Caco-2 (cell line): ENCODE results near the gene ZFAND6. TPM values are rescaled to one million over a fixed set of nuclear protein-coding genes. Genes with fewer than 3 reads are reported as not detected.

ENCODE experiments used
- BruUV-seq: library from RNA; stranded (reverse); fragments of 400-500 nt; replicated peaks from 2 replicates; lab custom pipeline; 2021; lab: Mats Ljungman, UMichigan
- CTCF ChIA-PET: fragments of 300-600 bp; sonication (Branson Sonifier 250); formaldehyde crosslinking; loops from one replicate; lab custom pipeline; 2022; ENCODE audit warnings: antibody characterized with exemption; lab: Charles Lee
- POLR2A ChIA-PET: fragments of 300-600 bp; sonication (Branson Sonifier 250); formaldehyde crosslinking; loops from one replicate; lab custom pipeline; 2022; ENCODE audit warnings: antibody characterized with exemption; lab: Charles Lee
- DNase-seq, 2 experiments: peaks; one replicate each; pipeline versions ENCODE4 v3.0.0 to v3.0.0-alpha.2; 2020 to 2022
- H3K27me3 ChIP-seq: replicated peaks from 2 replicates; pipeline ENCODE4 v1.6.0; 2011; ENCODE audit warnings: low read length; ENCODE audit not compliant: control insufficient read depth, insufficient read depth
- H3K36me3 ChIP-seq: 2 replicates; pipeline ENCODE4 v1.5.1; 2011; ENCODE audit warnings: low read length; ENCODE audit not compliant: control insufficient read depth, insufficient read depth
- H3K4me1 ChIP-seq: fragments of 250-450 bp; sonication (Bioruptor Pico); 2 replicates; pipeline ENCODE4 v1.5.1; 2020; ENCODE audit warnings: mild to moderate bottlenecking
- H3K4me3 ChIP-seq: 2 replicates; pipeline ENCODE4 v1.5.1; 2011; ENCODE audit warnings: low read depth, mild to moderate bottlenecking, control low read depth, low read length
- H3K9me3 ChIP-seq: fragments of 250-450 bp; sonication (Bioruptor Pico); 2 replicates; pipeline ENCODE4 v1.5.1; 2020; ENCODE audit warnings: mild to moderate bottlenecking, moderate library complexity
- H3K27ac Mint-ChIP-seq: one replicate; pipeline ENCODE4 v1.8.0; 2022; ENCODE audit warnings: mixed read lengths; ENCODE audit not compliant: unreplicated experiment
- H3K27me3 Mint-ChIP-seq: one replicate; pipeline ENCODE4 v1.8.0; 2022; ENCODE audit warnings: mixed read lengths; ENCODE audit not compliant: insufficient read depth, unreplicated experiment
- H3K36me3 Mint-ChIP-seq: one replicate; pipeline ENCODE4 v1.8.0; 2022; ENCODE audit warnings: mild to moderate bottlenecking, mixed read lengths; ENCODE audit not compliant: insufficient read depth, unreplicated experiment
- H3K4me1 Mint-ChIP-seq: one replicate; pipeline ENCODE4 v1.8.0; 2022; ENCODE audit warnings: low read depth, mixed read lengths; ENCODE audit not compliant: unreplicated experiment
- H3K4me3 Mint-ChIP-seq: one replicate; pipeline ENCODE4 v1.8.0; 2022; ENCODE audit warnings: mild to moderate bottlenecking, moderate library complexity, mixed read lengths; ENCODE audit not compliant: unreplicated experiment
- H3K9me3 Mint-ChIP-seq: one replicate; pipeline ENCODE4 v1.8.0; 2022; ENCODE audit warnings: mixed read lengths; ENCODE audit not compliant: unreplicated experiment
- CTCF ChIP-seq, 2 experiments: fragments of 200-600 bp in 1 of 2; IDR thresholded peaks; 1 replicate in 1 of 2; 2 replicates in 1 of 2; pipeline versions ENCODE4 v1.5.1 to v1.8.0; 2011 to 2022; ENCODE audit warnings: antibody characterized with exemption in 1 of 2, control low read depth in 1 of 2, inconsistent platforms in 1 of 2, low read depth in 1 of 2, low read length in 1 of 2, mild to moderate bottlenecking in 1 of 2, moderate library complexity in 1 of 2; ENCODE audit not compliant: insufficient read depth in 1 of 2, severe bottlenecking in 1 of 2, unreplicated experiment in 1 of 2
- intact Hi-C: fragments of 100-400 bp; cut with micrococcal nuclease; formaldehyde crosslinking; loops from one replicate; pipeline ENCODE4 v1.10.0; 2022; ENCODE audit not compliant: unreplicated experiment
- total RNA-seq: library from RNA; stranded (reverse); gene quantifications from 2 replicates; pipeline ENCODE4 v1.2.3, GENCODE V29; 2022

Gene ZFAND6
- total RNA-seq, 1 experiment from 2014 or later, result 40.5 TPM

- TF ChIP-seq CTCF (IDR thresholded peaks at IDR 0.05; ENCODE audit: insufficient read depth in 1 of 2, low read depth in 1 of 2, low read length in 1 of 2, severe bottlenecking in 1 of 2, unreplicated experiment in 1 of 2), result no peak
- peaks cover 8% of the 10 kb centered on the region for H3K36me3 Mint-ChIP-seq
- CTCF ChIA-PET, result interaction anchor here (0.8 kb wide), 1 partner anchor 111 kb away, joined by 3 read pairs; no protein-coding TSS in a partner anchor
- H3K4me3 ChIP-seq, result peak overlapping the region; percentile 67; the same call in 1 of the 2 replicates
- no peak for DNase-seq
- H3K4me1 Mint-ChIP-seq, result peaks cover 17% of the 10 kb centered on the region
- H3K4me1 ChIP-seq, result peaks cover 8% of the 10 kb centered on the region; the same call in 1 of the 2 replicates
- H3K27me3 Mint-ChIP-seq, result no peaks in the 10 kb centered on the region
- BruUV-seq, result TSS peak; percentile 29
- POLR2A ChIA-PET, result no interaction called here
- no peaks in the 10 kb centered on the region for H3K9me3 Mint-ChIP-seq
- no peaks in the 10 kb centered on the region for H3K9me3 ChIP-seq
- intact Hi-C loops, result no loop called here
- no peaks in the 10 kb centered on the region for H3K27me3 ChIP-seq
- no peak overlapping the region for H3K27ac Mint-ChIP-seq
- no peaks in the 10 kb centered on the region for H3K36me3 ChIP-seq
- peak overlapping the region; percentile 75 for H3K4me3 Mint-ChIP-seq
Measured at GRCh38 chr15:80061582-80061981, 2.1 kb downstream of the ZFAND6 start.

GRCh38 chr15:80066912-80067311, 7.4 kb downstream of the ZFAND6 start:
- H3K4me1 Mint-ChIP-seq, result peaks cover 17% of the 10 kb centered on the region
- no peaks in the 10 kb centered on the region for H3K27me3 ChIP-seq
- no peak overlapping the region for H3K4me3 Mint-ChIP-seq
- H3K4me1 ChIP-seq, result no peaks in the 10 kb centered on the region
- no TSS peak for BruUV-seq
- H3K9me3 ChIP-seq, result no peaks in the 10 kb centered on the region
- ChIA-PET CTCF (no interaction called here), POLR2A (no interaction called here)
- H3K27ac Mint-ChIP-seq, result no peak overlapping the region
- TF ChIP-seq CTCF (IDR thresholded peaks at IDR 0.05; ENCODE audit: insufficient read depth in 1 of 2, low read depth in 1 of 2, low read length in 1 of 2, severe bottlenecking in 1 of 2, unreplicated experiment in 1 of 2), result no peak
- no peaks in the 10 kb centered on the region for H3K27me3 Mint-ChIP-seq
- no peaks in the 10 kb centered on the region for H3K36me3 ChIP-seq
- H3K9me3 Mint-ChIP-seq, result no peaks in the 10 kb centered on the region
- no peaks in the 10 kb centered on the region for H3K36me3 Mint-ChIP-seq
- H3K4me3 ChIP-seq, result no peak overlapping the region
- intact Hi-C loops, result no loop called here
- no peak for DNase-seq

GRCh38 chr15:80068578-80068977, 9.1 kb downstream of the ZFAND6 start:
- no peaks in the 10 kb centered on the region for H3K27me3 Mint-ChIP-seq
- no peak for DNase-seq
- Histone ChIP-seq H3K36me3 (no peaks in the 10 kb centered on the region), H3K9me3 (no peaks in the 10 kb centered on the region), H3K27me3 (no peaks in the 10 kb centered on the region), H3K4me3 (no peak overlapping the region), H3K4me1 (no peaks in the 10 kb centered on the region)
- ChIA-PET POLR2A (no interaction called here), CTCF (no interaction called here)
- BruUV-seq, result no TSS peak
- H3K4me3 Mint-ChIP-seq, result no peak overlapping the region
- intact Hi-C loops, result no loop called here
- no peak for TF ChIP-seq CTCF (IDR thresholded peaks at IDR 0.05; ENCODE audit: insufficient read depth in 1 of 2, low read depth in 1 of 2, low read length in 1 of 2, severe bottlenecking in 1 of 2, unreplicated experiment in 1 of 2)
- H3K27ac Mint-ChIP-seq, result no peak overlapping the region
- H3K9me3 Mint-ChIP-seq, result no peaks in the 10 kb centered on the region
- H3K4me1 Mint-ChIP-seq, result peaks cover 13% of the 10 kb centered on the region
- no peaks in the 10 kb centered on the region for H3K36me3 Mint-ChIP-seq
